Right lobe of liver (tissue), 6 donors: ENCODE measurements around the gene CYP3A5. TPM values are rescaled to one million over a fixed set of nuclear protein-coding genes. Genes with fewer than 3 reads are reported as not detected.

Experiments
- ATAC-seq, 4 donors: fragments of 200-7000 bp; cut with Tn5 transposase; one replicate each; pipeline ENCODE4 v1.9.1; 2020; ENCODE audit warnings: mild to moderate bottlenecking in 4 of 4, moderate library complexity in 4 of 4
- DNase-seq, 3 donors: peaks; one replicate each; pipeline ENCODE4 v3.0.0-alpha.2; 2020
- H3K27ac ChIP-seq, 3 donors: fragments of 200-600 bp; one replicate each; pipeline ENCODE4 v1.8.0; 2022
- H3K27me3 ChIP-seq, 2 donors: fragments of 200-600 bp; one replicate each; pipeline ENCODE4 v1.8.0; 2022
- H3K36me3 ChIP-seq, 4 donors: fragments of 200-600 bp; sonication (generic) in 1 of 4; one replicate each; pipeline versions ENCODE4 v1.5.1 to v1.8.0; 2017 to 2022; ENCODE audit warnings: control low read depth in 1 of 4
- H3K4me1 ChIP-seq, 4 donors: fragments of 200-600 bp; sonication (generic) in 1 of 4; one replicate each; pipeline versions ENCODE4 v1.5.1 to v1.8.0; 2017 to 2022; ENCODE audit warnings: control low read depth in 1 of 4
- H3K4me3 ChIP-seq, 3 donors: fragments of 200-600 bp; one replicate each; pipeline ENCODE4 v1.8.0; 2022
- H3K9me3 ChIP-seq, 4 donors: fragments of 200-600 bp; sonication (generic) in 1 of 4; one replicate each; pipeline versions ENCODE4 v1.5.1 to v1.8.0; 2017 to 2022; ENCODE audit warnings: control low read depth in 1 of 4
- POLR2A ChIP-seq: fragments of 450-650 bp; IDR thresholded peaks from one replicate; pipeline ENCODE4 v1.6.1; 2017; ENCODE audit warnings: antibody characterized with exemption, mild to moderate bottlenecking
- WGBS: methylation state at CpG from one replicate; pipeline ENCODE4 v1.1.6; 2018; ENCODE audit warnings: low coverage, low lambda C conversion rate; ENCODE audit not compliant: insufficient coverage; ENCODE audit errors: missing lambda C conversion rate; 5-methylcytosine and 5-hydroxymethylcytosine counted together
- intact Hi-C, 2 donors: fragments of 100-400 bp; cut with DNase I; formaldehyde crosslinking; loops; one replicate each; pipeline versions ENCODE4 v1.11.2 to v1.14.1; 2022
- total RNA-seq, 6 experiments: library from RNA; depleted of rRNA in 2 of 6; stranded (reverse); fragments of >200 nt in 2 of 6; fragmentation: NEBNext Ultra II Directional in 3 of 6; extraction: Animal tissue kit (Norgen Biotek cat#: 25700) in 3 of 6; gene quantifications; one replicate each; pipeline versions ENCODE4 v1.1.0 to v1.2.4, GENCODE V29; 2016 to 2023
- TF ChIP-seq, protein P1 (sequence below), 4 donors: fragments of 200-600 bp in 3 of 4; fragments of 450-650 bp in 1 of 4; IDR thresholded peaks; one replicate each; pipeline versions ENCODE4 v1.5.1 to v1.8.0; 2016 to 2022; ENCODE audit warnings: antibody characterized with exemption in 4 of 4, mild to moderate bottlenecking in 2 of 4
- donor health status: DM: no; HTN: yes; CAD: no.
- donor health status: DM: no; HTN: no; CAD: no.
- donor health status: DM: no; HTN: no; CAD: no.
- donor health status: DM: no; HTN: yes; CAD: no.
- donor health status: DM: no; HTN: yes; CAD: no.

CYP3A5 gene
- total RNA-seq, 6 experiments from 2014 or later, result 307 to 774 (median 646) TPM

GRCh38 chr7:99607548-99607947 lies 72.2 kb downstream of the CYP3A5 start:
- no peak overlapping the region for H3K4me3 ChIP-seq
- intact Hi-C loops, result no loop called here
- no peaks in the 10 kb centered on the region for H3K9me3 ChIP-seq
- no peaks in the 10 kb centered on the region for H3K4me1 ChIP-seq
- ATAC-seq (no peak), DNase-seq (no peak)
- H3K36me3 ChIP-seq, result no peaks in the 10 kb centered on the region
- TF ChIP-seq POLR2A, result no peak
- TF ChIP-seq, protein P1, sequence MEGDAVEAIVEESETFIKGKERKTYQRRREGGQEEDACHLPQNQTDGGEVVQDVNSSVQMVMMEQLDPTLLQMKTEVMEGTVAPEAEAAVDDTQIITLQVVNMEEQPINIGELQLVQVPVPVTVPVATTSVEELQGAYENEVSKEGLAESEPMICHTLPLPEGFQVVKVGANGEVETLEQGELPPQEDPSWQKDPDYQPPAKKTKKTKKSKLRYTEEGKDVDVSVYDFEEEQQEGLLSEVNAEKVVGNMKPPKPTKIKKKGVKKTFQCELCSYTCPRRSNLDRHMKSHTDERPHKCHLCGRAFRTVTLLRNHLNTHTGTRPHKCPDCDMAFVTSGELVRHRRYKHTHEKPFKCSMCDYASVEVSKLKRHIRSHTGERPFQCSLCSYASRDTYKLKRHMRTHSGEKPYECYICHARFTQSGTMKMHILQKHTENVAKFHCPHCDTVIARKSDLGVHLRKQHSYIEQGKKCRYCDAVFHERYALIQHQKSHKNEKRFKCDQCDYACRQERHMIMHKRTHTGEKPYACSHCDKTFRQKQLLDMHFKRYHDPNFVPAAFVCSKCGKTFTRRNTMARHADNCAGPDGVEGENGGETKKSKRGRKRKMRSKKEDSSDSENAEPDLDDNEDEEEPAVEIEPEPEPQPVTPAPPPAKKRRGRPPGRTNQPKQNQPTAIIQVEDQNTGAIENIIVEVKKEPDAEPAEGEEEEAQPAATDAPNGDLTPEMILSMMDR (IDR thresholded peaks at IDR 0.05), result no peak
- H3K27me3 ChIP-seq, result no peaks in the 10 kb centered on the region
- 73% methylated on average over 3 of the region's 9 CpGs for WGBS
- no peak overlapping the region for H3K27ac ChIP-seq

- no peak overlapping the region for H3K27ac ChIP-seq
- intact Hi-C loops, result no loop called here
- H3K4me3 ChIP-seq, result no peak overlapping the region
- DNase-seq (no peak), ATAC-seq (no peak)
- no peaks in the 10 kb centered on the region for H3K4me1 ChIP-seq
- WGBS, result 68% methylated on average over 8 of the region's 8 CpGs
- no peaks in the 10 kb centered on the region for H3K27me3 ChIP-seq
- H3K9me3 ChIP-seq, result no peaks in the 10 kb centered on the region
- TF ChIP-seq, protein P1 (IDR thresholded peaks at IDR 0.05), result no peak
- TF ChIP-seq POLR2A, result no peak
- H3K36me3 ChIP-seq, result no peaks in the 10 kb centered on the region
Observed at GRCh38 chr7:99606531-99606930, 73.3 kb downstream of the CYP3A5 start.

DNA sequence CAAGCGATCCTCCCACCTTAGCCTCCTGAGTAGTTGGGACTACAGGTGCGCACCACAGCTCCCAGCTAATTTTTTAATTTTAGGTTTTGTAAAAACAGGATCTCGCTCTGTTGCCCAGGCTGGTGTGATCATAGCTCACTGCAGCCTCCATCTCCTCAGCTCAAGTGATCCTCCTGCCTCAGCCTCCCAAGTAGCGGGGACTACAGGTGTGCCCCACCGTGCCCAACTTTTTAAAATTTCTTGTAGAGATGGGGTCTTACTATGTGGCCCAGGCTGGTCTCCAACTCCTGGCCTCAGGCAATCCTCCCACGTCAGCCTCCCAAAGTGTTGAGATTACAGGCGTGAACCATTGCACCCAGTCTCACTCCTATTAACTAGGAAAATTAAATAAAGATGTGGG lies 74.3 kb downstream of the CYP3A5 start:
- no peak overlapping the region for H3K4me3 ChIP-seq
- WGBS, result 84% methylated on average over 7 of the region's 7 CpGs
- H3K9me3 ChIP-seq, result no peaks in the 10 kb centered on the region
- ATAC-seq, result no peak
- TF ChIP-seq POLR2A, result no peak
- TF ChIP-seq, protein P1 (IDR thresholded peaks at IDR 0.05), result no peak
- no peaks in the 10 kb centered on the region for H3K27me3 ChIP-seq
- H3K36me3 ChIP-seq, result no peaks in the 10 kb centered on the region
- no peak for DNase-seq
- intact Hi-C loops, result no loop called here
- no peaks in the 10 kb centered on the region for H3K4me1 ChIP-seq
- H3K27ac ChIP-seq, result no peak overlapping the region

GRCh38 chr7:99601656-99602310 lies 78.0 kb downstream of the CYP3A5 start:
- Histone ChIP-seq H3K4me3 (no peak overlapping the region), H3K9me3 (no peaks in the 10 kb centered on the region), H3K36me3 (no peaks in the 10 kb centered on the region), H3K4me1 (no peaks in the 10 kb centered on the region), H3K27me3 (no peaks in the 10 kb centered on the region), H3K27ac (no peak overlapping the region)
- TF ChIP-seq, protein P1 (IDR thresholded peaks at IDR 0.05), result no peak
- TF ChIP-seq POLR2A, result no peak
- intact Hi-C loops, result no loop called here
- no peak for ATAC-seq
- WGBS, result 86% methylated on average over 3 of the region's 7 CpGs
- DNase-seq, result no peak

DNA sequence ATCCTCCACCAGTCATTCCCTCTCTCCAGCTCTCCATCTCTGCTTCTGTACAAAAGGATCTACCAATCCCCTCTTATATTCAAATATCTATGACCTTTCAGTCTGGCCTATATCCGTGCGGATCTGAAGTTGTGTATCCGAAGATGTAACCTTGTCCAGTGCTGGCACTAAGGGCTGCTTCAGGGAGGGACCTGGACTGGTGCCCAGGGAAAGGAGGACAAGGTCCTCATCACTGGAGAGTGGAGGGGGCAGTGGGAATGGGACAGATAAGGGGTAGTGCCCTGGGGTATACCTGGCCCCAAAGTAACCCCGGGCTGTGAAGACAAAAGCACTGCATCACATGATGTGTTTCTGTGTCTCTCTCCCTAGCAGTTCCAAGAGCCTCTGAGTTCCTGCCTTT lies 80.0 kb downstream of the CYP3A5 start:
- no peak for DNase-seq
- 80% methylated on average over 4 of the region's 4 CpGs for WGBS
- Histone ChIP-seq H3K9me3 (no peaks in the 10 kb centered on the region), H3K4me3 (no peak overlapping the region), H3K27ac (no peak overlapping the region), H3K36me3 (no peaks in the 10 kb centered on the region), H3K27me3 (no peaks in the 10 kb centered on the region), H3K4me1 (no peaks in the 10 kb centered on the region)
- no peak for ATAC-seq
- intact Hi-C loops, result no loop called here
- TF ChIP-seq, protein P1 (IDR thresholded peaks at IDR 0.05), result no peak
- no peak for TF ChIP-seq POLR2A
